AG09309 (cell line): ENCODE results near the gene PAIP2B.
A peak's percentile ranks its signal among the peaks of the same experiment; 100 is the strongest.

ENCODE experiments used
- DNase-seq: peaks from one replicate; pipeline ENCODE4 v3.0.0-alpha.2; 2010; ENCODE audit warnings: low read depth
- H3K4me3 ChIP-seq: 2 replicates; pipeline ENCODE4 v1.5.1; 2011; ENCODE audit warnings: mild to moderate bottlenecking, low read depth, low read length, moderate library complexity; ENCODE audit not compliant: control insufficient read depth
- CTCF ChIP-seq: IDR thresholded peaks from 2 replicates; pipeline ENCODE4 v1.5.1; 2011; ENCODE audit warnings: mild to moderate bottlenecking, low read depth, low read length, inconsistent platforms; ENCODE audit not compliant: insufficient read depth, control insufficient read depth; ENCODE audit errors: missing control alignments

PAIP2B gene

GRCh38 chr2:71226965-71227560, at the start of gene PAIP2B:
Gene PAIP2B, minus strand, starts transcription at chr2:71227103. Its CDS starts 24,514 bp downstream, at chr2:71202589.
- DNase-seq = peak; percentile 97
- peak within 1 kb of the TSS; percentile 68 for H3K4me3 ChIP-seq
- no peak for TF ChIP-seq CTCF

GRCh38 chr2:71275939-71276310, 49.0 kb upstream of the PAIP2B start:
- DNase-seq = no peak
- TF ChIP-seq CTCF = no peak
- H3K4me3 ChIP-seq = peak overlapping the region; percentile 28

- no peak overlapping the region for H3K4me3 ChIP-seq
- no peak for TF ChIP-seq CTCF
- DNase-seq = no peak
Observed at GRCh38 chr2:71269511-71270090, 42.7 kb upstream of the PAIP2B start.

GRCh38 chr2:71263386-71263785, 36.5 kb upstream of the PAIP2B start:
- DNase-seq = no peak
- H3K4me3 ChIP-seq = no peak overlapping the region
- TF ChIP-seq CTCF = no peak

GRCh38 chr2:71261534-71261933, 34.6 kb upstream of the PAIP2B start:
- DNase-seq = no peak
- H3K4me3 ChIP-seq = no peak overlapping the region
- no peak for TF ChIP-seq CTCF

GRCh38 chr2:71256421-71256820, 29.5 kb upstream of the PAIP2B start:
- TF ChIP-seq CTCF = no peak
- no peak for DNase-seq
- H3K4me3 ChIP-seq = no peak overlapping the region
